GM12878 (cell line): ENCODE measurements around the gene AKNA. TPM values are rescaled to one million over a fixed set of nuclear protein-coding genes. Genes with fewer than 3 reads are reported as not detected.

Source experiments
- BMI1 ChIP-seq: fragments of 450-650 bp; IDR thresholded peaks from 2 replicates; pipeline ENCODE4 v1.6.1; 2016; ENCODE audit warnings: mild to moderate bottlenecking, moderate library complexity, borderline replicate concordance
- CBX5 ChIP-seq: sonication (generic); IDR thresholded peaks from 2 replicates; pipeline ENCODE4 v1.6.1; 2016; ENCODE audit warnings: low read depth, moderate library complexity, mild to moderate bottlenecking, inconsistent platforms
- CHD2 ChIP-seq: IDR thresholded peaks from 2 replicates; pipeline ENCODE4 v1.6.1; 2011; ENCODE audit warnings: low read depth, low read length, improper control_type of control experiment, borderline replicate concordance
- LARP7 ChIP-seq: fragments of 450-650 bp; IDR thresholded peaks from 2 replicates; pipeline ENCODE4 v1.6.1; 2017; ENCODE audit warnings: mild to moderate bottlenecking
- NFYA ChIP-seq: IDR thresholded peaks from 2 replicates; pipeline ENCODE4 v1.6.1; 2011; ENCODE audit warnings: low read depth, mild to moderate bottlenecking, low read length, improper control_type of control experiment, borderline replicate concordance
- NR2F1 ChIP-seq: fragments of 450-650 bp; conservative IDR thresholded peaks from 2 replicates; pipeline ENCODE4 v1.6.1; 2017; ENCODE audit warnings: mild to moderate bottlenecking
- PML ChIP-seq: IDR thresholded peaks from 2 replicates; pipeline ENCODE4 v1.6.1; 2012; ENCODE audit warnings: low read length, inconsistent platforms
- RCOR1 ChIP-seq: conservative IDR thresholded peaks from 2 replicates; pipeline ENCODE4 v1.6.1; 2012; ENCODE audit warnings: low read depth, low read length, improper control_type of control experiment
- YBX1 ChIP-seq: fragments of 450-650 bp; IDR thresholded peaks from 2 replicates; pipeline ENCODE4 v1.6.1; 2016; ENCODE audit warnings: antibody characterized with exemption
- ZBED1 ChIP-seq: IDR thresholded peaks from 2 replicates; pipeline ENCODE4 v1.6.1; 2016; ENCODE audit warnings: borderline replicate concordance
- ZNF207 ChIP-seq: fragments of 450-650 bp; IDR thresholded peaks from 2 replicates; pipeline ENCODE4 v1.6.1; 2014; ENCODE audit warnings: antibody characterized with exemption, mild to moderate bottlenecking, borderline replicate concordance
- polyA plus RNA-seq, 11 experiments: library from polyadenylated mRNA; depleted of rRNA in 4 of 11; unstranded in 6 of 11; stranded (reverse) in 5 of 11; fragments of >200 nt; fragmentation: Nextera tagmentation in 4 of 11; fragmentation: Illumina TruSeq in 1 of 11; extraction: Ambion mirVana in 4 of 11; extraction: Trizol in 1 of 11; gene quantifications; 1 replicate in 1 of 11; 2 replicates in 10 of 11; pipeline versions ENCODE4 v1.2.1 to v1.2.3, GENCODE V29; 2011 to 2016; ENCODE audit warnings: inconsistent platforms in 2 of 11, missing spikeins in 2 of 11, low read depth in 1 of 11
- total RNA-seq, 4 experiments: library from RNA; depleted of rRNA in 3 of 4; stranded (reverse); fragments of >200 nt in 3 of 4; fragmentation: Illumina TruSeq in 1 of 4; extraction: Trizol in 1 of 4; gene quantifications; 2 replicates each; pipeline versions ENCODE4 v1.2.1 to v1.2.3, GENCODE V29; 2013 to 2021
- TF ChIP-seq, protein P1 (sequence below): fragments of 450-650 bp; IDR thresholded peaks from 2 replicates; pipeline ENCODE4 v1.6.1; 2017; ENCODE audit warnings: mild to moderate bottlenecking, moderate library complexity
- TF ChIP-seq, protein P2 (sequence below): fragments of 450-650 bp; conservative IDR thresholded peaks from 2 replicates; pipeline ENCODE4 v1.6.1; 2017; ENCODE audit warnings: mild to moderate bottlenecking, moderate library complexity
- TF ChIP-seq, protein P3 (sequence below): fragments of 150-350 bp; IDR thresholded peaks from 2 replicates; pipeline ENCODE4 v1.6.1; 2016; ENCODE audit warnings: low read depth, low read length
- TF ChIP-seq, protein P4 (sequence below): fragments of 450-650 bp; formaldehyde crosslinking; IDR thresholded peaks from 2 replicates; pipeline ENCODE4 v1.4.0; 2020; ENCODE audit warnings: mild to moderate bottlenecking, moderate library complexity

The AKNA gene
- total and polyA plus RNA-seq, 10 of the 15 experiments (the other 5 are each of a cell fraction or from before 2014, with no cell fraction given), result 1.6 to 132 (median 35.3) TPM

GRCh38 chr9:114397219-114397847 is 9.6 kb upstream of the AKNA start (continued):
- TF ChIP-seq, protein P1, sequence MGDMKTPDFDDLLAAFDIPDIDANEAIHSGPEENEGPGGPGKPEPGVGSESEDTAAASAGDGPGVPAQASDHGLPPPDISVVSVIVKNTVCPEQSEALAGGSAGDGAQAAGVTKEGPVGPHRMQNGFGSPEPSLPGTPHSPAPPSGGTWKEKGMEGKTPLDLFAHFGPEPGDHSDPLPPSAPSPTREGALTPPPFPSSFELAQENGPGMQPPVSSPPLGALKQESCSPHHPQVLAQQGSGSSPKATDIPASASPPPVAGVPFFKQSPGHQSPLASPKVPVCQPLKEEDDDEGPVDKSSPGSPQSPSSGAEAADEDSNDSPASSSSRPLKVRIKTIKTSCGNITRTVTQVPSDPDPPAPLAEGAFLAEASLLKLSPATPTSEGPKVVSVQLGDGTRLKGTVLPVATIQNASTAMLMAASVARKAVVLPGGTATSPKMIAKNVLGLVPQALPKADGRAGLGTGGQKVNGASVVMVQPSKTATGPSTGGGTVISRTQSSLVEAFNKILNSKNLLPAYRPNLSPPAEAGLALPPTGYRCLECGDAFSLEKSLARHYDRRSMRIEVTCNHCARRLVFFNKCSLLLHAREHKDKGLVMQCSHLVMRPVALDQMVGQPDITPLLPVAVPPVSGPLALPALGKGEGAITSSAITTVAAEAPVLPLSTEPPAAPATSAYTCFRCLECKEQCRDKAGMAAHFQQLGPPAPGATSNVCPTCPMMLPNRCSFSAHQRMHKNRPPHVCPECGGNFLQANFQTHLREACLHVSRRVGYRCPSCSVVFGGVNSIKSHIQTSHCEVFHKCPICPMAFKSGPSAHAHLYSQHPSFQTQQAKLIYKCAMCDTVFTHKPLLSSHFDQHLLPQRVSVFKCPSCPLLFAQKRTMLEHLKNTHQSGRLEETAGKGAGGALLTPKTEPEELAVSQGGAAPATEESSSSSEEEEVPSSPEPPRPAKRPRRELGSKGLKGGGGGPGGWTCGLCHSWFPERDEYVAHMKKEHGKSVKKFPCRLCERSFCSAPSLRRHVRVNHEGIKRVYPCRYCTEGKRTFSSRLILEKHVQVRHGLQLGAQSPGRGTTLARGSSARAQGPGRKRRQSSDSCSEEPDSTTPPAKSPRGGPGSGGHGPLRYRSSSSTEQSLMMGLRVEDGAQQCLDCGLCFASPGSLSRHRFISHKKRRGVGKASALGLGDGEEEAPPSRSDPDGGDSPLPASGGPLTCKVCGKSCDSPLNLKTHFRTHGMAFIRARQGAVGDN, result peak; percentile 29; the same call in 1 of the 2 replicates
- TF ChIP-seq RCOR1 (0 out of 2 replicates have a peak, but pooled peaks have one; percentile 48), YBX1 (no peak), CHD2 (no peak), ZBED1 (no peak), BMI1 (no peak), ZNF207 (no peak), PML (no peak), NR2F1 (no peak), NFYA (no peak), LARP7 (peak; percentile 67), CBX5 (no peak)
- TF ChIP-seq, protein P2, sequence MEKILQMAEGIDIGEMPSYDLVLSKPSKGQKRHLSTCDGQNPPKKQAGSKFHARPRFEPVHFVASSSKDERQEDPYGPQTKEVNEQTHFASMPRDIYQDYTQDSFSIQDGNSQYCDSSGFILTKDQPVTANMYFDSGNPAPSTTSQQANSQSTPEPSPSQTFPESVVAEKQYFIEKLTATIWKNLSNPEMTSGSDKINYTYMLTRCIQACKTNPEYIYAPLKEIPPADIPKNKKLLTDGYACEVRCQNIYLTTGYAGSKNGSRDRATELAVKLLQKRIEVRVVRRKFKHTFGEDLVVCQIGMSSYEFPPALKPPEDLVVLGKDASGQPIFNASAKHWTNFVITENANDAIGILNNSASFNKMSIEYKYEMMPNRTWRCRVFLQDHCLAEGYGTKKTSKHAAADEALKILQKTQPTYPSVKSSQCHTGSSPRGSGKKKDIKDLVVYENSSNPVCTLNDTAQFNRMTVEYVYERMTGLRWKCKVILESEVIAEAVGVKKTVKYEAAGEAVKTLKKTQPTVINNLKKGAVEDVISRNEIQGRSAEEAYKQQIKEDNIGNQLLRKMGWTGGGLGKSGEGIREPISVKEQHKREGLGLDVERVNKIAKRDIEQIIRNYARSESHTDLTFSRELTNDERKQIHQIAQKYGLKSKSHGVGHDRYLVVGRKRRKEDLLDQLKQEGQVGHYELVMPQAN, result peak; percentile 55; the same call in 1 of the 2 replicates
- TF ChIP-seq, protein P3, sequence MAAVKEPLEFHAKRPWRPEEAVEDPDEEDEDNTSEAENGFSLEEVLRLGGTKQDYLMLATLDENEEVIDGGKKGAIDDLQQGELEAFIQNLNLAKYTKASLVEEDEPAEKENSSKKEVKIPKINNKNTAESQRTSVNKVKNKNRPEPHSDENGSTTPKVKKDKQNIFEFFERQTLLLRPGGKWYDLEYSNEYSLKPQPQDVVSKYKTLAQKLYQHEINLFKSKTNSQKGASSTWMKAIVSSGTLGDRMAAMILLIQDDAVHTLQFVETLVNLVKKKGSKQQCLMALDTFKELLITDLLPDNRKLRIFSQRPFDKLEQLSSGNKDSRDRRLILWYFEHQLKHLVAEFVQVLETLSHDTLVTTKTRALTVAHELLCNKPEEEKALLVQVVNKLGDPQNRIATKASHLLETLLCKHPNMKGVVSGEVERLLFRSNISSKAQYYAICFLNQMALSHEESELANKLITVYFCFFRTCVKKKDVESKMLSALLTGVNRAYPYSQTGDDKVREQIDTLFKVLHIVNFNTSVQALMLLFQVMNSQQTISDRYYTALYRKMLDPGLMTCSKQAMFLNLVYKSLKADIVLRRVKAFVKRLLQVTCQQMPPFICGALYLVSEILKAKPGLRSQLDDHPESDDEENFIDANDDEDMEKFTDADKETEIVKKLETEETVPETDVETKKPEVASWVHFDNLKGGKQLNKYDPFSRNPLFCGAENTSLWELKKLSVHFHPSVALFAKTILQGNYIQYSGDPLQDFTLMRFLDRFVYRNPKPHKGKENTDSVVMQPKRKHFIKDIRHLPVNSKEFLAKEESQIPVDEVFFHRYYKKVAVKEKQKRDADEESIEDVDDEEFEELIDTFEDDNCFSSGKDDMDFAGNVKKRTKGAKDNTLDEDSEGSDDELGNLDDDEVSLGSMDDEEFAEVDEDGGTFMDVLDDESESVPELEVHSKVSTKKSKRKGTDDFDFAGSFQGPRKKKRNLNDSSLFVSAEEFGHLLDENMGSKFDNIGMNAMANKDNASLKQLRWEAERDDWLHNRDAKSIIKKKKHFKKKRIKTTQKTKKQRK, result no peak
- TF ChIP-seq, protein P4, sequence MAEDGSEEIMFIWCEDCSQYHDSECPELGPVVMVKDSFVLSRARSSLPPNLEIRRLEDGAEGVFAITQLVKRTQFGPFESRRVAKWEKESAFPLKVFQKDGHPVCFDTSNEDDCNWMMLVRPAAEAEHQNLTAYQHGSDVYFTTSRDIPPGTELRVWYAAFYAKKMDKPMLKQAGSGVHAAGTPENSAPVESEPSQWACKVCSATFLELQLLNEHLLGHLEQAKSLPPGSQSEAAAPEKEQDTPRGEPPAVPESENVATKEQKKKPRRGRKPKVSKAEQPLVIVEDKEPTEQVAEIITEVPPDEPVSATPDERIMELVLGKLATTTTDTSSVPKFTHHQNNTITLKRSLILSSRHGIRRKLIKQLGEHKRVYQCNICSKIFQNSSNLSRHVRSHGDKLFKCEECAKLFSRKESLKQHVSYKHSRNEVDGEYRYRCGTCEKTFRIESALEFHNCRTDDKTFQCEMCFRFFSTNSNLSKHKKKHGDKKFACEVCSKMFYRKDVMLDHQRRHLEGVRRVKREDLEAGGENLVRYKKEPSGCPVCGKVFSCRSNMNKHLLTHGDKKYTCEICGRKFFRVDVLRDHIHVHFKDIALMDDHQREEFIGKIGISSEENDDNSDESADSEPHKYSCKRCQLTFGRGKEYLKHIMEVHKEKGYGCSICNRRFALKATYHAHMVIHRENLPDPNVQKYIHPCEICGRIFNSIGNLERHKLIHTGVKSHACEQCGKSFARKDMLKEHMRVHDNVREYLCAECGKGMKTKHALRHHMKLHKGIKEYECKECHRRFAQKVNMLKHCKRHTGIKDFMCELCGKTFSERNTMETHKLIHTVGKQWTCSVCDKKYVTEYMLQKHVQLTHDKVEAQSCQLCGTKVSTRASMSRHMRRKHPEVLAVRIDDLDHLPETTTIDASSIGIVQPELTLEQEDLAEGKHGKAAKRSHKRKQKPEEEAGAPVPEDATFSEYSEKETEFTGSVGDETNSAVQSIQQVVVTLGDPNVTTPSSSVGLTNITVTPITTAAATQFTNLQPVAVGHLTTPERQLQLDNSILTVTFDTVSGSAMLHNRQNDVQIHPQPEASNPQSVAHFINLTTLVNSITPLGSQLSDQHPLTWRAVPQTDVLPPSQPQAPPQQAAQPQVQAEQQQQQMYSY (CRISPR knock-in tag), result no peak
